ENCODE measurements around the gene TRABD2B. TPM values are rescaled to one million over a fixed set of nuclear protein-coding genes. Genes with fewer than 3 reads are reported as not detected.

Gene TRABD2B
- total and polyA plus RNA-seq, 2 donors (not counting 1 experiment from before 2014, with no cell fraction given) = under 0.01 TPM; not detected in 1

- no peak for DNase-seq (ENCODE audit: low read depth in 2 of 2)
- Histone ChIP-seq H3K27me3 (ENCODE audit: control insufficient read depth, insufficient read depth, low read length) (no peaks in the 10 kb centered on the region), H4K20me1 (ENCODE audit: control insufficient read depth, extremely low read depth, insufficient read depth, low read length) (no peaks in the 10 kb centered on the region)
Measured at GRCh38 chr1:47742890-47743760, 254.1 kb downstream of the TRABD2B start.

GRCh38 chr1:47738560-47739182 is 258.5 kb downstream of the TRABD2B start:
- H3K4me1 ChIP-seq (ENCODE audit: control insufficient read depth, extremely low read depth, insufficient read depth, low read length) = no peaks in the 10 kb centered on the region
- no peaks in the 10 kb centered on the region for H3K79me2 ChIP-seq (ENCODE audit: control insufficient read depth, insufficient read depth, low read length)
- no peaks in the 10 kb centered on the region for H4K20me1 ChIP-seq (ENCODE audit: control insufficient read depth, extremely low read depth, insufficient read depth, low read length)
- no peaks in the 10 kb centered on the region for H3K27me3 ChIP-seq (ENCODE audit: control insufficient read depth, insufficient read depth, low read length)
- no peak overlapping the region for H3K9ac ChIP-seq (ENCODE audit: insufficient read depth, low read length)
- H3K4me3 ChIP-seq (replicated peaks in 1 of 4; ENCODE audit: control extremely low read depth in 1 of 4, insufficient read depth in 1 of 4, low read depth in 3 of 4, low read length in 4 of 4) = no peak overlapping the region
- no peaks in the 10 kb centered on the region for H3K9me3 ChIP-seq (ENCODE audit: control insufficient read depth, insufficient read depth, low read depth, low read length)
- H2AFZ ChIP-seq (ENCODE audit: low read length) = no peak overlapping the region
- DNase-seq (ENCODE audit: low read depth in 2 of 2) = peak; percentile 23 to 34
- H3K27ac ChIP-seq (ENCODE audit: insufficient read depth, low read length) = no peak overlapping the region
- TF ChIP-seq EZH2 (IDR thresholded peaks at IDR 0.05; ENCODE audit: low read length, missing control alignments) = no peak
- TF ChIP-seq CTCF (conservative IDR thresholded peaks at IDR 0.05 in 1 of 2, IDR thresholded peaks at IDR 0.05 in 1 of 2; ENCODE audit: low read depth in 1 of 2, low read length in 2 of 2) = peak; percentile 65 to 83
- H3K36me3 ChIP-seq (ENCODE audit: control insufficient read depth, insufficient read depth, low read length) = no peaks in the 10 kb centered on the region
- no peak overlapping the region for H3K4me2 ChIP-seq (ENCODE audit: extremely low read depth, insufficient read depth, low read length)

More at GRCh38 chr1:47742890-47743760, 254.1 kb downstream of the TRABD2B start:
- Histone ChIP-seq H3K9me3 (ENCODE audit: control insufficient read depth, insufficient read depth, low read depth, low read length) (no peaks in the 10 kb centered on the region), H2AFZ (ENCODE audit: low read length) (no peak overlapping the region), H3K79me2 (ENCODE audit: control insufficient read depth, insufficient read depth, low read length) (no peaks in the 10 kb centered on the region), H3K4me1 (ENCODE audit: control insufficient read depth, extremely low read depth, insufficient read depth, low read length) (no peaks in the 10 kb centered on the region), H3K27ac (ENCODE audit: insufficient read depth, low read length) (no peak overlapping the region), H3K36me3 (ENCODE audit: control insufficient read depth, insufficient read depth, low read length) (no peaks in the 10 kb centered on the region), H3K9ac (ENCODE audit: insufficient read depth, low read length) (no peak overlapping the region), H3K4me3 (replicated peaks in 1 of 4; ENCODE audit: control extremely low read depth in 1 of 4, insufficient read depth in 1 of 4, low read depth in 3 of 4, low read length in 4 of 4) (no peak overlapping the region), H3K4me2 (ENCODE audit: extremely low read depth, insufficient read depth, low read length) (no peak overlapping the region)
- TF ChIP-seq EZH2 (IDR thresholded peaks at IDR 0.05; ENCODE audit: low read length, missing control alignments) (no peak), CTCF (conservative IDR thresholded peaks at IDR 0.05 in 1 of 2, IDR thresholded peaks at IDR 0.05 in 1 of 2; ENCODE audit: low read depth in 1 of 2, low read length in 2 of 2) (no peak)

GRCh38 chr1:47732489-47732888 is 264.7 kb downstream of the TRABD2B start:
- Histone ChIP-seq H3K4me2 (ENCODE audit: extremely low read depth, insufficient read depth, low read length) (no peak overlapping the region), H3K4me3 (replicated peaks in 1 of 4; ENCODE audit: control extremely low read depth in 1 of 4, insufficient read depth in 1 of 4, low read depth in 3 of 4, low read length in 4 of 4) (no peak overlapping the region), H3K27ac (ENCODE audit: insufficient read depth, low read length) (no peak overlapping the region), H3K4me1 (ENCODE audit: control insufficient read depth, extremely low read depth, insufficient read depth, low read length) (no peaks in the 10 kb centered on the region), H2AFZ (ENCODE audit: low read length) (no peak overlapping the region), H3K9ac (ENCODE audit: insufficient read depth, low read length) (no peak overlapping the region), H3K27me3 (ENCODE audit: control insufficient read depth, insufficient read depth, low read length) (no peaks in the 10 kb centered on the region), H3K9me3 (ENCODE audit: control insufficient read depth, insufficient read depth, low read depth, low read length) (no peaks in the 10 kb centered on the region), H3K36me3 (ENCODE audit: control insufficient read depth, insufficient read depth, low read length) (no peaks in the 10 kb centered on the region), H4K20me1 (ENCODE audit: control insufficient read depth, extremely low read depth, insufficient read depth, low read length) (no peaks in the 10 kb centered on the region), H3K79me2 (ENCODE audit: control insufficient read depth, insufficient read depth, low read length) (no peaks in the 10 kb centered on the region)
- TF ChIP-seq CTCF (conservative IDR thresholded peaks at IDR 0.05 in 1 of 2, IDR thresholded peaks at IDR 0.05 in 1 of 2; ENCODE audit: low read depth in 1 of 2, low read length in 2 of 2) (no peak), EZH2 (IDR thresholded peaks at IDR 0.05; ENCODE audit: low read length, missing control alignments) (no peak)
- DNase-seq (ENCODE audit: low read depth in 2 of 2) = no peak
